Measurements from ENCODE around the gene MAP6. TPM values are rescaled to one million over a fixed set of nuclear protein-coding genes. Genes with fewer than 3 reads are reported as not detected.

Gene MAP6
- total RNA-seq, result 1 to 10 TPM; 2.6 to 3.4 TPM

DNA sequence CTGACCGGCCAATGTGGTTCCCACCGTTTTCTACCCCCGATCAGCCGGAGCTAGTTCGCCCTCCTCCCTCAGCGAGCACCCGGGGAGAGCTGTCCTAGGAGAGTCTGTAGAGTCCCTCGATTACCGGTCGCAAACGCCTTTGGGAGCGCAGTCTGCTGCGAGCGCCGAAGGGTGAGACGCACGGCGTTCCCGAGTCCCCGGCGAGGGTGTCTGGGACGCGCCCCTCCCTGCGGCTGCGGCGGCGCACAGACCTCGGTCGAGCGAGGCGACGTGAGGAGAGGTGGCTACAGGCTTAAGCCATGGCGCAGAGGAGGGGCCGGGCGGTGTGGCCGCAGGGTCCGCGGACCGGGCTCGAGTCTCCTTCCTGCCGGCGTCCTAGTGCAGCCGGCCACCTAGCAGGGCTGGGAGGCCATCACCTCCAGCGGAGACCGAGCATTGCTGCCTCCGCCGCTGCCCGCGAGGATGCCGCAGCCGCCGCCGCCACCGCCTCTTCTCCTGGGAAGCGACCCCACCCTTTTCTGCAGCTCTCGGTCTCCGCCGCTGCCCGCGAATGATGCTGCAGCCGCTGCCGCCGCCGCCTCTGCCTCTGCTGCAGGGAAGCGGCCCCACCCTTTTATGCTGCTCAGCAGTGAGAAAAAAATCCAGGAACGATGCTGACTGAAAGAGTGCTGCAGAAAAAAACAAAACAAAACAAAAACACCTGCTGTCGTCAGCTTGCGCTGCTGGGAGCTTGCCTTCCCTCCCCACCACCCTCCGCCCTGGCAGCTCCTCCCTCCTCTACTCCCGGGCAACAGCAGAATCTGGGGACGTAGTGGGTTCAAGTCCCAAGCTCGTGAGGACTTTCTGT lies at the start of gene MAP6:
Gene MAP6 (minus strand): TSS at position 588 of the 847 bp plus-strand sequence. CDS start 669 bp downstream, outside the sequence.
- Histone ChIP-seq H3K27ac (peak within 1 kb of the TSS in 2 of 4 donors; percentile 22 to 32), H3K4me3 (no peak within 1 kb of the TSS), H3K9me3 (no peaks in the 10 kb centered on the region), H3K27me3 (peaks cover 0 to 11% of the 10 kb centered on the region in 2 donors), H3K4me1 (peaks cover 19% of the 10 kb centered on the region), H3K36me3 (replicated peaks in 1 of 2; ENCODE audit: insufficient read depth in 1 of 2, low read depth in 2 of 2) (no peaks in the 10 kb centered on the region)
- TF ChIP-seq POLR2A (IDR thresholded peaks at IDR 0.05), result no peak
- TF ChIP-seq, protein P1, sequence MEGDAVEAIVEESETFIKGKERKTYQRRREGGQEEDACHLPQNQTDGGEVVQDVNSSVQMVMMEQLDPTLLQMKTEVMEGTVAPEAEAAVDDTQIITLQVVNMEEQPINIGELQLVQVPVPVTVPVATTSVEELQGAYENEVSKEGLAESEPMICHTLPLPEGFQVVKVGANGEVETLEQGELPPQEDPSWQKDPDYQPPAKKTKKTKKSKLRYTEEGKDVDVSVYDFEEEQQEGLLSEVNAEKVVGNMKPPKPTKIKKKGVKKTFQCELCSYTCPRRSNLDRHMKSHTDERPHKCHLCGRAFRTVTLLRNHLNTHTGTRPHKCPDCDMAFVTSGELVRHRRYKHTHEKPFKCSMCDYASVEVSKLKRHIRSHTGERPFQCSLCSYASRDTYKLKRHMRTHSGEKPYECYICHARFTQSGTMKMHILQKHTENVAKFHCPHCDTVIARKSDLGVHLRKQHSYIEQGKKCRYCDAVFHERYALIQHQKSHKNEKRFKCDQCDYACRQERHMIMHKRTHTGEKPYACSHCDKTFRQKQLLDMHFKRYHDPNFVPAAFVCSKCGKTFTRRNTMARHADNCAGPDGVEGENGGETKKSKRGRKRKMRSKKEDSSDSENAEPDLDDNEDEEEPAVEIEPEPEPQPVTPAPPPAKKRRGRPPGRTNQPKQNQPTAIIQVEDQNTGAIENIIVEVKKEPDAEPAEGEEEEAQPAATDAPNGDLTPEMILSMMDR (IDR thresholded peaks at IDR 0.05), result no peak
- WGBS, 2 donors, result 4 to 23% methylated on average over 15 to 72 of the region's 72 CpGs
- ATAC-seq (peak; percentile 16), DNase-seq (peak in 1 of 4 donors; percentile 9)
- intact Hi-C loops (cut with DNase I), result no loop called here

DNA sequence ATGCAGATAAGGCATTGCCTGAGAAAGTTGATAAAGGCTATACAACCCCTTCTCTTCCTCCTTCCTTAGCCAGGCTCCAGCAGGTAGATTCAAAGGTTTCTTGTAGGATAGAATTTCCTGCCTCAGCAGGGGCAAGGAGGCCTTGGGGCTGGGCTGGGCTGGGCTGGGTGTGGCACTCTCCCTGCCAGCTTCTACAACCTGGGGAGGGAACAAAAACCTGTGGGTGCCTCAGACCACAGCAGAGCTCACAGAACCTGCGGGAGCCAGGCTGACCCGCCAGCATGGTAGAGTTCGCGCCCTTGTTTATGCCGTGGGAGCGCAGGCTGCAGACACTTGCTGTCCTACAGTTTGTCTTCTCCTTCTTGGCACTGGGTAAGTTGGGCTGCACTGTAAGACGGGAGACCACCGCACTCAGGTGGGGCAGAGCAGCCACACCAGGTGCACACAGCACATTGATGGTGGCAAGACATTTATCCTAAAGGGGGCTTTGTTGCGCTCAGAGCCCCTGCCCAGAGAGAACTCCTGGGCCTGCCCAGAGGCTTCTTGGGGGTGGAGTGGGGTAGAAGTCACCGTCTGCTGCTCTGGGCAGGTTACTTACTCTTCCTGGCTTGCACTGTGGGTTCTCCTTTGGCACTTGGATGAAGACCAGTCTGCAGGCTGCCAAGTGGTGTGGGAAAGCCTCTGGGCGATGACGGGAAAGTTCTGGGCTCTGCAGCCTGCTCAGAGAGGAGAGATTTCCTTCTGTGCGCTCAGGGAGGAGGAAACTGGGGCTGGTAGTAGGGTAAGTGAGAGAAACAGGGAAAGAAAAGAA lies 49.0 kb upstream of the MAP6 start, which contains the start of gene MOGAT2:
Gene MOGAT2 (plus strand): TSS at position 231 of the 811 bp plus-strand sequence. CDS start 51 bp downstream, at position 282.
- H3K27ac ChIP-seq, result no peak within 1 kb of the TSS
- no peak for DNase-seq
- no peaks in the 10 kb centered on the region for H3K9me3 ChIP-seq

DNA sequence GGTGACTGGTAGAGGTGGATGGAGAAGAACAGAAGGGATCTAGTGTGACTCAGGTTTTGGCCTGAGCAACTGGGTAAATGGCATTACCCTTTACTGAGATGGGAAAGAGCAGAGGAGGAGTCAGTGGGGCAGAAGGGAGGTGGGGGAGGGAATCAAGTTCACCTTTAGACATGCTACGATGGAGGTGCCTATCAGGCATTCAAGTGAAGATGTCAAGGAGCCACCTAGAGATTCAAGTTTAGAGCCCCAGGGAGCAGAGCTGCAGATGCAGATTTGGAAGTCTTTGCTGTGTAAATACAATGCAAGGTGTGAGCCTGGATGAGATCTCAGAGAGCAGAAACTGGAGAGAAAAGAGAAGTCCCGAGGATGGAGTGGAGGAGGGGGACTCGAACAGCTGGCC lies 47.8 kb upstream of the MAP6 start:
- TF ChIP-seq POLR2A (IDR thresholded peaks at IDR 0.05), result no peak
- TF ChIP-seq, protein P1 (IDR thresholded peaks at IDR 0.05), result no peak
- Histone ChIP-seq H3K4me1 (no peaks in the 10 kb centered on the region), H3K27ac (no peak overlapping the region), H3K36me3 (replicated peaks in 1 of 2; ENCODE audit: insufficient read depth in 1 of 2, low read depth in 2 of 2) (no peaks in the 10 kb centered on the region), H3K4me3 (no peak overlapping the region), H3K9me3 (no peaks in the 10 kb centered on the region), H3K27me3 (no peaks in the 10 kb centered on the region)
- intact Hi-C loops (cut with DNase I), result no loop called here
- WGBS, 2 donors, result 75 to 84% methylated on average over 3 of the region's 3 CpGs
- no peak for ATAC-seq
- DNase-seq, result no peak

More for the DNA sequence above, 49.0 kb upstream of the MAP6 start, which contains the start of gene MOGAT2:
- WGBS, 2 donors, result 61 to 77% methylated on average over 8 to 13 of the region's 13 CpGs
- no peak for TF ChIP-seq POLR2A (IDR thresholded peaks at IDR 0.05)
- TF ChIP-seq, protein P1 (IDR thresholded peaks at IDR 0.05), result no peak
- H3K4me1 ChIP-seq, result no peaks in the 10 kb centered on the region
- no peaks in the 10 kb centered on the region for H3K27me3 ChIP-seq
- no peak for ATAC-seq
- intact Hi-C loops (cut with DNase I), result no loop called here
- H3K4me3 ChIP-seq, result no peak within 1 kb of the TSS
- H3K36me3 ChIP-seq (replicated peaks in 1 of 2; ENCODE audit: insufficient read depth in 1 of 2, low read depth in 2 of 2), result no peaks in the 10 kb centered on the region

DNA sequence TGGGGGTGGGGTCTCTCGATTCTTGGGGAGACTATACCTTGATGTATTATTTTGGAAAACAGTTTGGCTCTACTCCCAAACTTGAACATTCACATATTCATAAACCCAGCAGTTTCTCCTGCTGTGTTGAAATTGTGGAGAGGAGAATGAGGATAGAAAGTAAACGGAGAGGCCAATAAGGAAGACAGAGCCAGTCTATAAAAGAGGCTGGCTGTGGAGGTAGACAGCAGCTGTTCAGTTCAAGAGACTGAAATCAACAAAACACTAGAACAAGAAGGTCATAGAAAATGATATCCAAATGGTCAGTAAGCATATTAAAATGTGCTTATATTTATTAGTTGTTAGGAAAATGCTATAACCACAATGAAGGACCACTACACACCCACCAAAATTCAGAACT lies 46.9 kb upstream of the MAP6 start:
- intact Hi-C loops (cut with DNase I), result no loop called here
- no peak for ATAC-seq
- no peak for TF ChIP-seq POLR2A (IDR thresholded peaks at IDR 0.05)
- TF ChIP-seq, protein P1 (IDR thresholded peaks at IDR 0.05), result no peak

More for the DNA sequence above, 46.9 kb upstream of the MAP6 start:
- 72 to 77% methylated on average over 2 of the region's 2 CpGs for whole genome bisulfite sequencing, 2 donors
- H3K4me3 ChIP-seq, result no peak overlapping the region
- H3K36me3 ChIP-seq (replicated peaks in 1 of 2; ENCODE audit: insufficient read depth in 1 of 2, low read depth in 2 of 2), result no peaks in the 10 kb centered on the region
- H3K9me3 ChIP-seq, result no peaks in the 10 kb centered on the region
- H3K27ac ChIP-seq, result no peak overlapping the region
- H3K27me3 ChIP-seq, result no peaks in the 10 kb centered on the region
- DNase-seq, result no peak
- H3K4me1 ChIP-seq, result no peaks in the 10 kb centered on the region
